Panc1 (cell line): ENCODE measurements around the gene TPRG1L. TPM values are rescaled to one million over a fixed set of nuclear protein-coding genes. Genes with fewer than 3 reads are reported as not detected.

Experiments
- ATAC-seq: fragments of 200-7000 bp; cut with Tn5 transposase; 2 replicates; pipeline ENCODE4 v1.9.1; 2020; ENCODE audit warnings: mild to moderate bottlenecking, moderate library complexity
- BruUV-seq: library from RNA; stranded (reverse); fragments of 400-500 nt; replicated peaks from 2 replicates; lab custom pipeline; 2021; lab: Mats Ljungman, UMichigan
- CTCF ChIA-PET: fragments of 300-600 bp; sonication (Branson Sonifier 250); formaldehyde crosslinking; loops from one replicate; lab custom pipeline; 2022; ENCODE audit warnings: antibody characterized with exemption; lab: Charles Lee
- POLR2A ChIA-PET: fragments of 300-600 bp; sonication (Branson Sonifier 250); formaldehyde crosslinking; loops from one replicate; lab custom pipeline; 2022; ENCODE audit warnings: antibody characterized with exemption; lab: Charles Lee
- DNase-seq: peaks from one replicate; pipeline ENCODE4 v3.0.0-alpha.2; 2010; ENCODE audit warnings: low read depth, low spot score
- H3K27ac ChIP-seq: 2 replicates; pipeline ENCODE4 v1.5.1; 2011; ENCODE audit warnings: mild to moderate bottlenecking, low read length, inconsistent platforms
- H3K27me3 ChIP-seq: fragments of 200-500 bp; sonication (Bioruptor generic); 2 replicates; pipeline ENCODE4 v1.6.0; 2014; ENCODE audit warnings: low read length, inconsistent platforms; ENCODE audit not compliant: control insufficient read depth, insufficient read depth
- H3K36me3 ChIP-seq: fragments of 200-500 bp; sonication (Bioruptor generic); 2 replicates; pipeline ENCODE4 v1.5.1; 2014; ENCODE audit warnings: inconsistent platforms, mild to moderate bottlenecking, low read length, moderate library complexity; ENCODE audit not compliant: control insufficient read depth, insufficient read depth
- H3K4me1 ChIP-seq: 2 replicates; pipeline ENCODE4 v1.5.1; 2011; ENCODE audit warnings: inconsistent platforms, mild to moderate bottlenecking, low read length, moderate library complexity; ENCODE audit not compliant: control insufficient read depth, insufficient read depth
- H3K4me3 ChIP-seq, 2 experiments: 2 replicates each; pipeline ENCODE4 v1.5.1; 2011 to 2012; ENCODE audit warnings: low read depth in 2 of 2, low read length in 2 of 2, mild to moderate bottlenecking in 2 of 2, inconsistent platforms in 1 of 2, moderate library complexity in 1 of 2
- H3K9me3 ChIP-seq: fragments of 200-500 bp; sonication (Bioruptor generic); 2 replicates; pipeline ENCODE4 v1.5.1; 2014; ENCODE audit warnings: low read depth, mild to moderate bottlenecking, inconsistent platforms, low read length, moderate library complexity; ENCODE audit not compliant: control insufficient read depth, insufficient read depth
- CTCF ChIP-seq: fragments of 450-650 bp; IDR thresholded peaks from 2 replicates; pipeline ENCODE4 v1.5.1; 2017; ENCODE audit warnings: mild to moderate bottlenecking
- POLR2AphosphoS5 ChIP-seq: IDR thresholded peaks from 2 replicates; pipeline ENCODE4 v1.6.1; 2012; ENCODE audit warnings: mild to moderate bottlenecking, low read depth, low read length, moderate library complexity
- REST ChIP-seq, 2 experiments: IDR thresholded peaks; 2 replicates each; pipeline ENCODE4 v1.6.1; 2011 to 2012; ENCODE audit warnings: low read depth in 2 of 2, control low read depth in 1 of 2, low read length in 1 of 2, mild to moderate bottlenecking in 1 of 2, moderate library complexity in 1 of 2; ENCODE audit not compliant: insufficient read depth in 1 of 2
- SIN3A ChIP-seq: IDR thresholded peaks from 2 replicates; pipeline ENCODE4 v1.6.1; 2012; ENCODE audit warnings: low read depth, mild to moderate bottlenecking, low read length, moderate library complexity, borderline replicate concordance; ENCODE audit not compliant: insufficient read depth
- TCF7L2 ChIP-seq: IDR thresholded peaks from 2 replicates; pipeline ENCODE4 v1.6.1; 2011; ENCODE audit warnings: mild to moderate bottlenecking, low read depth, low read length, inconsistent platforms
- in situ Hi-C: cut with HindIII; loops from 2 replicates; pipeline ENCODE4 v1.10.0; 2016; ENCODE audit warnings: low sequenced_read_pairs, low pct_unique_long_range_greater_than_20kb
- intact Hi-C: fragments of 100-400 bp; cut with micrococcal nuclease; formaldehyde crosslinking; loops from one replicate; pipeline ENCODE4 v1.10.0; 2022; ENCODE audit not compliant: unreplicated experiment
- total RNA-seq: library from RNA; stranded (reverse); gene quantifications from one replicate; pipeline ENCODE4 v1.2.1, GENCODE V29; 2021; ENCODE audit not compliant: unreplicated experiment

The TPRG1L gene
- total RNA-seq, 1 experiment from 2014 or later, result 57.5 TPM

GRCh38 chr1:3630161-3630611 is 5.4 kb downstream of the TPRG1L start:
- H3K27ac ChIP-seq, result no peak overlapping the region
- H3K4me3 ChIP-seq, result no peak overlapping the region
- peaks cover 5% of the 10 kb centered on the region for H3K36me3 ChIP-seq
- ATAC-seq (no peak), DNase-seq (no peak)
- H3K27me3 ChIP-seq, result no peaks in the 10 kb centered on the region
- intact Hi-C loops, result no loop called here
- ChIA-PET CTCF (no interaction called here), POLR2A (no interaction called here)
- H3K4me1 ChIP-seq, result peaks cover 5% of the 10 kb centered on the region
- H3K9me3 ChIP-seq, result no peaks in the 10 kb centered on the region
- in situ Hi-C loops, result no loop called here
- TF ChIP-seq CTCF (no peak), REST (IDR thresholded peaks at IDR 0.05; ENCODE audit: insufficient read depth in 1 of 2, low read depth in 2 of 2, low read length in 1 of 2) (no peak), SIN3A (no peak), POLR2AphosphoS5 (no peak), TCF7L2 (no peak)
- no TSS peak for BruUV-seq

DNA sequence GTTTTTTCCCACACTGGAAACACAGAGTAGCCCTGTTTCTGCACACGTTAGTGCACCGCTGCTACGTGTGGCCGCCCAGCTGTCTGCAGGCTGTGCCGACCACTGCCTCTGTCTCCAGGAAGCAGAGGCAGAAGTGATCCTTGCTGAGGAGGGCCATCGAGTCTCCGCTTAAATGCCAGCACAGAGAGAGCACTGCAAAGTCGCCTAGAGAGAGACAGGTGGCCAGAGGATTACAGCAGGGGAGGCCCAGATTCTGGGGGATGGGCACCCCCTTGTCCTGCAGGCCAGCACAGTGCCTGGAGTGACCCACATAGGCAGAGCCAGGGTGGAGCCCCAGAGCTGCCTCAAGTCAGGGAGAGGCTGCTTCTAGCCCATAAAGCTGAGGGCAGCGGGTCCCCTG is 6.1 kb downstream of the TPRG1L start:
- Histone ChIP-seq H3K9me3 (no peaks in the 10 kb centered on the region), H3K27ac (no peak overlapping the region), H3K4me3 (no peak overlapping the region), H3K27me3 (no peaks in the 10 kb centered on the region), H3K4me1 (peaks cover 1% of the 10 kb centered on the region), H3K36me3 (peaks cover 5% of the 10 kb centered on the region)
- intact Hi-C loops, result no loop called here
- ATAC-seq (0 out of 2 replicates have a peak, but pooled peaks have one; percentile 19), DNase-seq (no peak)
- POLR2A ChIA-PET, result no interaction called here
- BruUV-seq, result no TSS peak
- in situ Hi-C loops, result no loop called here
- TF ChIP-seq REST (IDR thresholded peaks at IDR 0.05; ENCODE audit: insufficient read depth in 1 of 2, low read depth in 2 of 2, low read length in 1 of 2) (no peak), CTCF (no peak), POLR2AphosphoS5 (no peak), SIN3A (no peak), TCF7L2 (no peak)
- CTCF ChIA-PET, result no interaction called here
